CD14-positive monocyte (primary cell): ENCODE measurements around the gene RNF130. TPM values are rescaled to one million over a fixed set of nuclear protein-coding genes. Genes with fewer than 3 reads are reported as not detected.
A peak's percentile ranks its signal among the peaks of the same experiment; 100 is the strongest.

ENCODE experiments used
- DNase-seq, 3 donors: peaks; one replicate each; pipeline ENCODE4 v3.0.0-alpha.2; 2011 to 2022
- H2AFZ ChIP-seq: 2 replicates; pipeline ENCODE4 v1.6.0; 2012; ENCODE audit warnings: mild to moderate bottlenecking, low read depth, low read length, inconsistent platforms; ENCODE audit not compliant: insufficient read depth, poor library complexity, severe bottlenecking
- H3K27ac ChIP-seq, 2 donors: 1 replicate in 1 of 2; 2 replicates in 1 of 2; pipeline ENCODE4 v1.5.1; 2012 to 2013; ENCODE audit warnings: low read length in 2 of 2, control low read depth in 1 of 2, inconsistent platforms in 1 of 2, low read depth in 1 of 2, mild to moderate bottlenecking in 1 of 2
- H3K27me3 ChIP-seq, 2 donors: one replicate each; pipeline versions ENCODE4 v1.6.0 to v1.6.1; 2011 to 2013; ENCODE audit warnings: low read length in 2 of 2; ENCODE audit not compliant: control insufficient read depth in 2 of 2, insufficient read depth in 2 of 2
- H3K36me3 ChIP-seq, 2 donors: replicated peaks in 1 of 2; 1 replicate in 1 of 2; 2 replicates in 1 of 2; pipeline versions ENCODE4 v1.5.1 to v1.6.1; 2012 to 2013; ENCODE audit warnings: low read length in 2 of 2, control low read depth in 1 of 2, inconsistent platforms in 1 of 2, mild to moderate bottlenecking in 1 of 2; ENCODE audit not compliant: insufficient read depth in 2 of 2, control insufficient read depth in 1 of 2
- H3K4me1 ChIP-seq, 2 donors: 1 replicate in 1 of 2; 2 replicates in 1 of 2; pipeline versions ENCODE4 v1.5.1 to v1.6.1; 2012 to 2013; ENCODE audit warnings: low read length in 2 of 2, control low read depth in 1 of 2, inconsistent platforms in 1 of 2, mild to moderate bottlenecking in 1 of 2, moderate library complexity in 1 of 2; ENCODE audit not compliant: insufficient read depth in 2 of 2, control insufficient read depth in 1 of 2
- H3K4me2 ChIP-seq: replicated peaks from 2 replicates; pipeline ENCODE3; 2012; ENCODE audit warnings: low read length, moderate library complexity, mild to moderate bottlenecking; ENCODE audit not compliant: poor library complexity, severe bottlenecking; ENCODE audit errors: extremely low read depth
- H3K4me3 ChIP-seq, 3 experiments: fragments of 200-600 bp in 1 of 3; sonication (generic) in 1 of 3; replicated peaks in 1 of 3; 1 replicate in 2 of 3; 2 replicates in 1 of 3; pipeline ENCODE4 v1.5.1; 2011 to 2013; ENCODE audit warnings: low read length in 3 of 3, mild to moderate bottlenecking in 3 of 3, control low read depth in 2 of 3, low read depth in 2 of 3, inconsistent platforms in 1 of 3, moderate library complexity in 1 of 3
- H3K79me2 ChIP-seq: 2 replicates; pipeline ENCODE4 v1.6.0; 2012; ENCODE audit warnings: mild to moderate bottlenecking, control low read depth, inconsistent platforms, low read length, moderate library complexity; ENCODE audit not compliant: insufficient read depth
- H3K9ac ChIP-seq: 2 replicates; pipeline ENCODE4 v1.6.0; 2017; ENCODE audit warnings: low read length, mild to moderate bottlenecking; ENCODE audit not compliant: insufficient read depth, poor library complexity, severe bottlenecking
- H3K9me3 ChIP-seq, 2 donors: replicated peaks in 1 of 2; 1 replicate in 1 of 2; 2 replicates in 1 of 2; pipeline versions ENCODE4 v1.5.1 to v1.6.1; 2012 to 2013; ENCODE audit warnings: low read length in 2 of 2, control low read depth in 1 of 2; ENCODE audit not compliant: control insufficient read depth in 1 of 2, insufficient read depth in 1 of 2
- H4K20me1 ChIP-seq: 2 replicates; pipeline ENCODE4 v1.6.0; 2012; ENCODE audit warnings: mild to moderate bottlenecking, low read length, control low read depth, moderate library complexity; ENCODE audit not compliant: insufficient read depth
- H3K27ac Mint-ChIP-seq, 7 donors: one replicate each; pipeline ENCODE4 v1.8.0; 2020; ENCODE audit warnings: mild to moderate bottlenecking in 7 of 7, mixed read lengths in 7 of 7, moderate library complexity in 6 of 7, inconsistent platforms in 2 of 7
- H3K27me3 Mint-ChIP-seq, 3 donors: one replicate each; pipeline ENCODE4 v1.8.0; 2021 to 2022; ENCODE audit warnings: low read depth in 3 of 3, mild to moderate bottlenecking in 3 of 3, mixed read lengths in 3 of 3, moderate library complexity in 3 of 3, inconsistent platforms in 1 of 3
- H3K36me3 Mint-ChIP-seq, 2 donors: one replicate each; pipeline ENCODE4 v1.8.0; 2020; ENCODE audit warnings: mixed read lengths in 2 of 2, inconsistent platforms in 1 of 2, mild to moderate bottlenecking in 1 of 2
- H3K4me1 Mint-ChIP-seq: one replicate; pipeline ENCODE4 v1.8.0; 2020; ENCODE audit warnings: mild to moderate bottlenecking, mixed read lengths
- H3K4me3 Mint-ChIP-seq, 2 donors: one replicate each; pipeline ENCODE4 v1.8.0; 2020; ENCODE audit warnings: mild to moderate bottlenecking in 2 of 2, mixed read lengths in 2 of 2, moderate library complexity in 1 of 2
- H3K9me3 Mint-ChIP-seq, 7 donors: one replicate each; pipeline ENCODE4 v1.8.0; 2020 to 2022; ENCODE audit warnings: mixed read lengths in 7 of 7, mild to moderate bottlenecking in 6 of 7, moderate library complexity in 6 of 7, inconsistent platforms in 2 of 7
- WGBS: methylation state at CpG from one replicate; pipeline ENCODE4 v1.1.5; 2013; ENCODE audit warnings: missing lambda C conversion rate; ENCODE audit not compliant: insufficient coverage; 5-methylcytosine and 5-hydroxymethylcytosine counted together
- intact Hi-C, 2 donors: fragments of 100-400 bp; cut with micrococcal nuclease; formaldehyde crosslinking; loops; one replicate each; pipeline versions ENCODE4 v1.15.0 to v1.15.1; 2023
- polyA plus RNA-seq, 3 donors: library from polyadenylated mRNA; depleted of rRNA in 1 of 3; unstranded in 2 of 3; stranded (reverse) in 1 of 3; fragments of 300-500 nt in 2 of 3; fragments of >200 nt in 1 of 3; fragmentation: Illumina TruSeq in 2 of 3; gene quantifications; 1 replicate in 2 of 3; 2 replicates in 1 of 3; pipeline ENCODE4 v1.2.3, GENCODE V29; 2012 to 2021
- TF ChIP-seq, protein P1 (sequence below): fragments of 200-600 bp; IDR thresholded peaks from one replicate; pipeline ENCODE4 v1.8.0; 2022; ENCODE audit warnings: antibody characterized with exemption, mild to moderate bottlenecking

RNF130 gene
- polyA plus RNA-seq, 3 donors, result 294 to 439 (median 376) TPM

DNA sequence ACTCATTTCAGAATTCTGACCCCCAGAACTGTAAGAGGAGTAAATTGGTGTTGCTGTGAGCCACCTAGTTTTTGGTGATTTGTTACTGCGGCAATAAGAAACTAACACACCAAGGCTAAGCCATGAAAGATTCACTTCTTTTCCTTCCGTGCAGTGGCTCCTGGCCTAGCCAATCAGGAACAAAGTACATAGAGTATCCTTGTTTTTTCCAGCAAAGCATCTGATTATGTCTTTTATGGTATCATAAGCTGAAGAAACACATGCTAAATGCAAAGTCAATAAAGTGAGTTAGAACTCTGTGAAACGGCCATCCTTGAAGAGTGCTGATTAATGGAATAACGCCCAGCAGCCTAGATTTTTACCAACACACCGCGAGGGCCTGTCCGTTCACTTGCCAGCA is 11.4 kb downstream of the RNF130 start:
- peaks cover 0 to 12% of the 10 kb centered on the region in 2 donors for H3K4me1 ChIP-seq
- H3K9me3 ChIP-seq, result no peaks in the 10 kb centered on the region
- H3K4me3 Mint-ChIP-seq, result no peak overlapping the region
- TF ChIP-seq, protein P1, sequence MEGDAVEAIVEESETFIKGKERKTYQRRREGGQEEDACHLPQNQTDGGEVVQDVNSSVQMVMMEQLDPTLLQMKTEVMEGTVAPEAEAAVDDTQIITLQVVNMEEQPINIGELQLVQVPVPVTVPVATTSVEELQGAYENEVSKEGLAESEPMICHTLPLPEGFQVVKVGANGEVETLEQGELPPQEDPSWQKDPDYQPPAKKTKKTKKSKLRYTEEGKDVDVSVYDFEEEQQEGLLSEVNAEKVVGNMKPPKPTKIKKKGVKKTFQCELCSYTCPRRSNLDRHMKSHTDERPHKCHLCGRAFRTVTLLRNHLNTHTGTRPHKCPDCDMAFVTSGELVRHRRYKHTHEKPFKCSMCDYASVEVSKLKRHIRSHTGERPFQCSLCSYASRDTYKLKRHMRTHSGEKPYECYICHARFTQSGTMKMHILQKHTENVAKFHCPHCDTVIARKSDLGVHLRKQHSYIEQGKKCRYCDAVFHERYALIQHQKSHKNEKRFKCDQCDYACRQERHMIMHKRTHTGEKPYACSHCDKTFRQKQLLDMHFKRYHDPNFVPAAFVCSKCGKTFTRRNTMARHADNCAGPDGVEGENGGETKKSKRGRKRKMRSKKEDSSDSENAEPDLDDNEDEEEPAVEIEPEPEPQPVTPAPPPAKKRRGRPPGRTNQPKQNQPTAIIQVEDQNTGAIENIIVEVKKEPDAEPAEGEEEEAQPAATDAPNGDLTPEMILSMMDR, result no peak
- DNase-seq, result no peak
- peaks cover 0 to 42% of the 10 kb centered on the region in 2 donors for H3K36me3 ChIP-seq
- H3K27ac Mint-ChIP-seq, result peak overlapping the region in 3 of 7 donors; percentile 64 to 72 (median 66)
- H3K9me3 Mint-ChIP-seq, result peaks cover 0 to 3% (median 0%) of the 10 kb centered on the region in 7 donors
- peaks cover 100% of the 10 kb centered on the region for H4K20me1 ChIP-seq
- peaks cover 43% of the 10 kb centered on the region for H3K4me1 Mint-ChIP-seq
- no peak overlapping the region for H3K9ac ChIP-seq
- H3K4me2 ChIP-seq, result no peak overlapping the region
- H2AFZ ChIP-seq, result no peak overlapping the region
- intact Hi-C loops, result loop anchor here in 1 of 2 donors (10.0 kb wide), 1 partner anchor 85 kb away; no protein-coding TSS in a partner anchor
- H3K79me2 ChIP-seq, result peaks cover 100% of the 10 kb centered on the region
- peak overlapping the region in 1 of 2 donors; percentile 47 for H3K27ac ChIP-seq
- H3K27me3 Mint-ChIP-seq, result peaks cover 0 to 1% (median 0%) of the 10 kb centered on the region in 3 donors
- WGBS, result 92% methylated on average over 2 of the region's 7 CpGs
- peaks cover 12 to 33% of the 10 kb centered on the region in 2 donors for H3K36me3 Mint-ChIP-seq
- H3K27me3 ChIP-seq, result no peaks in the 10 kb centered on the region
- H3K4me3 ChIP-seq, result no peak overlapping the region

DNA sequence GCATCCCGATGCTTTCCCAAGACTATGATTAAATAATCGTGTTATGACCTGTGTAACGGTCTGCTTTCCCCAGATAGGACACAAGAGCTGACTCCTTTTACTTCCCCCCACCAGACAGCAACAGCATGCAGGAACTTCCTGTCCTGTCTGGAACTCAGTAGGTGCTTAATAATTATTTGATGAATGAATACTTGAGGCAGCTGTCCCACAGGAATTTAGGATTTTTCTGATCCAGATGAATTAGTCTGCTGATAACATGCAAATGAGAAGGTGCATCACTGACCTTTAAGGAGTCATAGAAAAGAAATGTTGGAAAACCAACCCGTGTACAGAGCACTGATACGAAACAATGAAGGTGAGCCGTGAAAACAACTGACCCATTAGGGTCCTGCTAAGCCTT is 12.2 kb downstream of the RNF130 start:
- no peak overlapping the region for H3K4me2 ChIP-seq
- H3K36me3 ChIP-seq, result peaks cover 0 to 45% of the 10 kb centered on the region in 2 donors
- intact Hi-C loops, result no loop called here
- Mint-ChIP-seq H3K27ac (peak overlapping the region; percentile 4 to 76 (median 66)), H3K4me3 (no peak overlapping the region), H3K9me3 (peaks cover 0 to 3% (median 0%) of the 10 kb centered on the region in 7 donors), H3K4me1 (peaks cover 39% of the 10 kb centered on the region), H3K36me3 (peaks cover 12 to 37% of the 10 kb centered on the region in 2 donors), H3K27me3 (peaks cover 0 to 1% (median 0%) of the 10 kb centered on the region in 3 donors)
- TF ChIP-seq, protein P1, result no peak
- no peak for DNase-seq
- peaks cover 100% of the 10 kb centered on the region for H3K79me2 ChIP-seq
- H3K4me3 ChIP-seq, result no peak overlapping the region
- peak overlapping the region in 1 of 2 donors; percentile 47 for H3K27ac ChIP-seq
- H3K27me3 ChIP-seq, result no peaks in the 10 kb centered on the region
- H4K20me1 ChIP-seq, result peaks cover 100% of the 10 kb centered on the region
- no peak overlapping the region for H2AFZ ChIP-seq
- H3K9ac ChIP-seq, result no peak overlapping the region
- WGBS, result 100% methylated on average over 3 of the region's 6 CpGs
- peaks cover 0 to 12% of the 10 kb centered on the region in 2 donors for H3K4me1 ChIP-seq
- H3K9me3 ChIP-seq, result no peaks in the 10 kb centered on the region
